Fibroblast of mammary gland (primary cell): Measurements from ENCODE around the gene GLDN.
A peak's percentile ranks its signal among the peaks of the same experiment; 100 is the strongest.

ENCODE experiments used
- DNase-seq: peaks from one replicate; pipeline ENCODE4 v3.0.0-alpha.2; 2010; ENCODE audit warnings: low read depth
- H3K4me3 ChIP-seq: 2 replicates; pipeline ENCODE4 v1.5.1; 2011; ENCODE audit warnings: low read depth, mild to moderate bottlenecking, low read length, moderate library complexity; ENCODE audit not compliant: control insufficient read depth
- CTCF ChIP-seq: conservative IDR thresholded peaks from 2 replicates; pipeline ENCODE4 v1.5.1; 2011; ENCODE audit warnings: low read depth, low read length, inconsistent platforms; ENCODE audit not compliant: control insufficient read depth, insufficient read depth

Gene GLDN

GRCh38 chr15:51390241-51390965, 48.9 kb downstream of the GLDN start:
- no peak for TF ChIP-seq CTCF
- H3K4me3 ChIP-seq = no peak overlapping the region
- DNase-seq = no peak

- no peak for DNase-seq
- H3K4me3 ChIP-seq = no peak overlapping the region
- no peak for TF ChIP-seq CTCF
Observed at GRCh38 chr15:51390966-51391422, 49.5 kb downstream of the GLDN start.

GRCh38 chr15:51396921-51397320, 55.5 kb downstream of the GLDN start:
- no peak for DNase-seq
- H3K4me3 ChIP-seq = no peak overlapping the region
- TF ChIP-seq CTCF = no peak

- no peak for DNase-seq
- TF ChIP-seq CTCF = no peak
- no peak overlapping the region for H3K4me3 ChIP-seq
Observed at GRCh38 chr15:51398626-51399025, 57.2 kb downstream of the GLDN start.

- DNase-seq = no peak
- no peak overlapping the region for H3K4me3 ChIP-seq
- TF ChIP-seq CTCF = no peak
Observed at GRCh38 chr15:51401051-51401780, 59.8 kb downstream of the GLDN start.

- TF ChIP-seq CTCF = peak; percentile 86
- H3K4me3 ChIP-seq = no peak overlapping the region
- peak; percentile 51 for DNase-seq
Observed at GRCh38 chr15:51401872-51402517, 60.5 kb downstream of the GLDN start.
